ENCODE data around the gene ZNF282.

Gene ZNF282

DNA sequence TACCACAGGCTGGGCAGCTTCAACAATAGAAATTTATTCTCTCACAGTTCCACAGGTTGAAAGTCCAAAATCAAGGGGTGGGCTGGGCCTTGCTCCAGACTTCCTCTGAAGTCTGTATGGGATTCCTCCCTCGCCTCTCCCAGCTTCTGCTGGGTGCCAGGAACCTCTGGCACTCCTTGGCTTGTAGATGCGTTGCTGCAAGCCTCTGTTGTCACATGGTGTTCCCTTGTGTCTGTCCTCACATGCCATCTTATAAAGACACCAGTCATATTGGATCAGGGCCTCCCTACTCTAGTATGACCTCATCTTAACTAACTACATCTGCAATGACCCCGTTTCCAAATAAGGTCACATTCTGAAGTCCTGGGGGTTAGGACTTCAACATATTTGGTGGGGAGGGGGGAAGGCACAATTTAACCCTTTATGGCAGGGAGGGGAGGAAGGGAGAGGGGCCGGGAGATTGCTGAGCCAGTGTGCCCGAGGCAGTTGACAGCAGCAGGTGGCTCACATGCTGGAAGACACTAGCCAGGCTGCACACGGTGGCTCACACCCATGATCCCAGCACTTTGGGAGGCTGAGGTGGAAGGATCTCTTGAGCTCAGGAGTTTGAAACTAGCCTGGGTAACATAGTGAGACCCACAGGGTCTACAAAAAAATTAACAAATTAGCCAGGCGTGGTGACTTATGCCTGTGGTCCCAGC lies 18.8 kb downstream of the ZNF282 start:
- TF ChIP-seq CTCF (IDR thresholded peaks at IDR 0.05; ENCODE audit: borderline replicate concordance, extremely low read depth, low read length, poor library complexity, severe bottlenecking) (no peak), EZH2 (IDR thresholded peaks at IDR 0.05; ENCODE audit: borderline replicate concordance, low read depth, low read length, severe bottlenecking) (no peak)
- no peaks in the 10 kb centered on the region for H3K9me3 ChIP-seq (ENCODE audit: insufficient read depth, low read length, severe bottlenecking)
- no peak for ATAC-seq (ENCODE audit: insufficient read depth, low read depth)

GRCh38 chr7:149216402-149216801 lies 21.1 kb downstream of the ZNF282 start:
- H3K9ac ChIP-seq (ENCODE audit: low read depth, low read length) = no peak overlapping the region
- H3K4me2 ChIP-seq (ENCODE audit: insufficient read depth, low read length) = no peak overlapping the region
- TF ChIP-seq EZH2 (IDR thresholded peaks at IDR 0.05; ENCODE audit: borderline replicate concordance, low read depth, low read length, severe bottlenecking) (no peak), CTCF (IDR thresholded peaks at IDR 0.05; ENCODE audit: borderline replicate concordance, extremely low read depth, low read length, poor library complexity, severe bottlenecking) (no peak)
- H3K36me3 ChIP-seq (ENCODE audit: insufficient read depth, low read length) = peaks cover 99% of the 10 kb centered on the region
- H3K4me1 ChIP-seq (ENCODE audit: insufficient read depth, low read length) = no peaks in the 10 kb centered on the region
- H3K9me3 ChIP-seq (ENCODE audit: insufficient read depth, low read length, severe bottlenecking) = no peaks in the 10 kb centered on the region
- no peak overlapping the region for H3K4me3 ChIP-seq (ENCODE audit: low read depth in 1 of 2, low read length in 2 of 2)
- H3K79me2 ChIP-seq (ENCODE audit: insufficient read depth, low read length) = no peaks in the 10 kb centered on the region
- ATAC-seq (ENCODE audit: insufficient read depth, low read depth) (no peak), DNase-seq (no peak)
- H4K20me1 ChIP-seq (ENCODE audit: insufficient read depth, low read length) = peaks cover 16% of the 10 kb centered on the region; the same call in 1 of the 2 replicates
- no peak overlapping the region for H3K27ac ChIP-seq (ENCODE audit: low read length)
- no peak overlapping the region for H2AFZ ChIP-seq (ENCODE audit: low read depth, low read length)
- no peaks in the 10 kb centered on the region for H3K27me3 ChIP-seq (ENCODE audit: insufficient read depth, low read length, poor library complexity)

More for the DNA sequence above, 18.8 kb downstream of the ZNF282 start:
- Histone ChIP-seq H3K36me3 (ENCODE audit: insufficient read depth, low read length) (peaks cover 99% of the 10 kb centered on the region), H3K27ac (ENCODE audit: low read length) (no peak overlapping the region), H3K4me2 (ENCODE audit: insufficient read depth, low read length) (no peak overlapping the region), H2AFZ (ENCODE audit: low read depth, low read length) (no peak overlapping the region), H3K27me3 (ENCODE audit: insufficient read depth, low read length, poor library complexity) (no peaks in the 10 kb centered on the region), H3K79me2 (ENCODE audit: insufficient read depth, low read length) (no peaks in the 10 kb centered on the region), H3K4me3 (ENCODE audit: low read depth in 1 of 2, low read length in 2 of 2) (no peak overlapping the region), H4K20me1 (ENCODE audit: insufficient read depth, low read length) (0 out of 2 replicates have a peak, but pooled peaks cover 9% of the 10 kb centered on the region), H3K9ac (ENCODE audit: low read depth, low read length) (no peak overlapping the region), H3K4me1 (ENCODE audit: insufficient read depth, low read length) (no peaks in the 10 kb centered on the region)
- DNase-seq = no peak

DNA sequence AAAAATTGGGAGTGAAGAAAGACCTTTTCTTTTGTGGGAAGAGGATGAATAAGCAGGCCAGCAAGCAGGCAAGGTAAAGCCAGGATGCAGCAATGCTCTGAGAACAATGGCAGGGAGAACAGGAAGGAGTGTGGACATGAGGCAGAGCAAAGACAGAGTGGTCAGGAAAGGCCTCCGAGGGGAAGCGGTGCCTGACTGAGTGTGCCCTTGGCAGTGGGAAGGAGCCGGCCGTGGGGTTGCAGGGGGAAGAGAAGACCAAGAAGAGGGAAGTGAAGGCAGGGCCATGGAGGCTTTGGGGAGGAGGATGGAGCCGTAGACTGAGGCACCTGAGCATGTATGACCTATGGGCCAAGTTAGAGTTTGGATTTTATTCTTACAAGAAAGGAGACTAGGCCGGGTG lies 22.2 kb downstream of the ZNF282 start:
- Histone ChIP-seq H3K27me3 (ENCODE audit: insufficient read depth, low read length, poor library complexity) (no peaks in the 10 kb centered on the region), H3K27ac (ENCODE audit: low read length) (no peak overlapping the region), H2AFZ (ENCODE audit: low read depth, low read length) (no peak overlapping the region), H3K9ac (ENCODE audit: low read depth, low read length) (no peak overlapping the region), H3K4me1 (ENCODE audit: insufficient read depth, low read length) (no peaks in the 10 kb centered on the region), H3K36me3 (ENCODE audit: insufficient read depth, low read length) (peaks cover 94% of the 10 kb centered on the region), H4K20me1 (ENCODE audit: insufficient read depth, low read length) (peaks cover 21% of the 10 kb centered on the region; the same call in 1 of the 2 replicates), H3K9me3 (ENCODE audit: insufficient read depth, low read length, severe bottlenecking) (no peaks in the 10 kb centered on the region), H3K79me2 (ENCODE audit: insufficient read depth, low read length) (no peaks in the 10 kb centered on the region), H3K4me2 (ENCODE audit: insufficient read depth, low read length) (no peak overlapping the region), H3K4me3 (ENCODE audit: low read depth in 1 of 2, low read length in 2 of 2) (no peak overlapping the region)
- no peak for DNase-seq
- TF ChIP-seq CTCF (IDR thresholded peaks at IDR 0.05; ENCODE audit: borderline replicate concordance, extremely low read depth, low read length, poor library complexity, severe bottlenecking) = no peak
- TF ChIP-seq EZH2 (IDR thresholded peaks at IDR 0.05; ENCODE audit: borderline replicate concordance, low read depth, low read length, severe bottlenecking) = no peak
- no peak for ATAC-seq (ENCODE audit: insufficient read depth, low read depth)

Data from DND-41 (cell line).